GM18907 (cell line): Measurements from ENCODE around the gene KIF20B.

Experiments
- ATAC-seq: cut with Tn5 transposase; IDR thresholded peaks from one replicate; pipeline ENCODE4 v1.9.1; 2021; ENCODE audit warnings: mild to moderate bottlenecking, moderate library complexity; ENCODE audit not compliant: unreplicated experiment

The KIF20B gene

DNA sequence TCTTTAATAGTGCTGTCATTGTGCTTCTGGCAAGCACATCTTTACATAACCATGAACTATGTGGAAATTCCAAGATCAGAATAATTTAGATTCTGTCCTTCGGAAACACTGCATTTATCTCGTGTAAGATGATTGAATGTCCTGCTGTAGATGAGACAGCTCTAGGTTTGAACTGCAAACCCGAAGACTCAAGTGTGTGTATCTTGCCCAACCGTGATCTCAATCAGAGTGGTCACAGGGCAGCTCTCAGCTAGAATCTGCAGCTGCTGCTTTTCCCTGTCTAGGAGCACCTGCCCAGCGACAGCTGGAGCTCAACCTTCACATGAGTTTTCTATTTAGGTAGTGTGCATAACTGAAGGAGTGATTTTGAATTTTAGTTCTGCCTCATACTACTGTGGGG is 17.5 kb upstream of the KIF20B start:
- no peak for ATAC-seq

DNA sequence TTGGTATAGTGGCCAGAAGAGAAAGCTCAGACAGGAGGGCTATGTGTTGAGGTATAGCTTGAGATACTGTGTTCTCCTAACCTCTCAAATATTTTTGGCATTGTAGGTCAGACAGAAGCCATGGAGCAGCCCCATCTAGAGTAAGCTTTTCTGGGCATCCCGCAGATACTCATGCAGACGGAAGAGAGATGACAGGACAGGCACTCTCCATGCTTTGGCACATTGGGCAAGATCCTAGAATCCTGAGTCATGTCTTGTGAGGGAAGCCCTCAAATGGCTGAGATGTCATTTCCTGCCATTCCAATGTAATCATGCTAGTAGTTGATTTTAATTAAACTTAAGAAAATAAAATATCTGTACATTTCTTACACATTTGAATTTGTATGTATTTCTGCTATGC is 16.8 kb upstream of the KIF20B start:
- ATAC-seq = no peak

DNA sequence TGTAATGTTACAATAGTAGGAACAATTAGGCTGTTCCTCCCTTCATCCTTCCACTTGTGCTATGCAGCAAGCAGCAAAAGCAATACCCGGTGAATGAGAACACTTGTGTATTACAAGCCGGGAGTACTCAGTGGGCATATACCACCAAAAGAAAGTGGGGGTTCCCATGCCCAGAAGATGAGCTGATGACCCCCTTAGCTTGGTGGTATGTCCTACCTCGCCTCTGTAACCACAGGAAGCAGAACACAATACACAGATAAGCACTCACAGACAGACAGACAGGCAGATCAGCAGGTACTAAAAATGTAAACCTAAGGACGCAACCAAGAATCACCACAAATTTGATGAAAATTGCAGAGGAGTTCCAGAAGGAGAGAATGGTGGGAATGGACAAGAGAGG is 15.5 kb upstream of the KIF20B start:
- ATAC-seq = no peak

DNA sequence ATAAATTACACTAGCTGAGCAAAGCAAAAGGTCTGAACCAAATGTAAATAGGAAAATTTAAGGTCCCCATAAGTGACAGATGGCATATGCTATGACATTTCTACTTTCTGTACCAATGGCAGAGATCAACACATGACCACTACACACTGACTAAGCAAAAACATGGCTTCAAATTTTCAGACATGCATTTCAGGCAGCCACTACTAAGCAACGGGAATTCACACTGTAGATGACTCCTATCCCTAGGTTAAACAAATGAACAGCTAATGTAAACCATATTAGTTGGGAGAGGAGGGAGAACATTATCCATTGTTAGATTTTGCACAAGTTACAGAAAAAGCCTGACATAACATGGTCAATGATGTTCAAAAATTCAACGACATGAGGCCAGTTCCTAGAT is 11.4 kb upstream of the KIF20B start:
- ATAC-seq = no peak

DNA sequence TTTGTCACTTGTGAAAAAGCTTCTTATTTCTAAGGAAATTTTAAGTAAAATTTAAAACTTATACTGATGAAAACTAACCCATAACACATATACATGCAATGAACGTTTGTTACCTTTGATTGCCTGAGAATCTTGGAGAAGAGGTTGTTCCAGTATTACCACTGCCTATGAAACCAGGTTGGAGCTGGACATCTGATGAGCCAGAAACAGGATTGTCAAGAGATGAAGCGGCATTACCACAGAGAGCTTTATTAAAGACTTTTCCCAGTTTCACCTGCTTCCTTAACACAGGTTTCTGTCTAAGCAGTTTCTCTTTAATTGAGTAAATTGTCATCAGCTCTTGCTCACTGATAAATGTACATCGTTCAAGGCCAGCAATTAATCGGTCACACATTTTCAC is 9.0 kb upstream of the KIF20B start:
- ATAC-seq = no peak

DNA sequence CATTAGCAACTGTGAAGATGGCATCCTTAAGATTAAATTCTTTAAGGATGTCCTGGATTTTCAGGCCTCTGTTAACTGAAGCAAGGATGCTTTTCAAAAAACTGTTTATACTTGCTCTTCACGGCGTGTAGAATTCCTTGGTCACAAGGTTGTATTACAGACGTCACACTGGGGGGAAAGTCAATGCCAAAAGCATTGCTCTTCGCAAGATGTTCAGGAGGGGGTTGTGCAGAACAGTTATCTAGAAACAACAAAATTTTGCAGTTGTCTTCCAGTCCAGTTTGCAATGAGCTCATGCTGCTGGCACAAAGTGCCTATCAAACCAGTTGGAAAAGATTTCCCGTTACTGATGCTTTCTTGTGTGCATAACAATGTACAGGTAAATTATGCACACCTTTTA is 8.2 kb upstream of the KIF20B start:
- ATAC-seq = no peak

DNA sequence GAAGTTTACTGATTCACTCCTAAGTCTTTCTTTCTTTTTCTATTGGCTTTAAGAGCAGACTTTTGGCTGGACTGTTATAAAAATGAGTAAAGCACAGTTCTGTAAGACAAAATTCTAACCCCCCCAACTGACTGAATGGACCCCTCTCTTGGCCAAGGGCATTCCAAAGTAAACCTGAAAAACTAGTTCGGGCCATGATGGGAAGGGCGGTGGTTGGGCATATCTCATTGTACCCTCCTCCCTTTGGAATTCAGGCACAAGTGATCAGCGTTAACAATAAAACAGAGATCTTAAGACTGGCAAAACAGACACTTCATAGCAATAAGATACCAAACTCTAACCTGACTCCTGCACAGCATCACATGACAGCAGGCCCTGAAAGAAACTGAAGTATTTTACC is 6.1 kb upstream of the KIF20B start:
- ATAC-seq = no peak

DNA sequence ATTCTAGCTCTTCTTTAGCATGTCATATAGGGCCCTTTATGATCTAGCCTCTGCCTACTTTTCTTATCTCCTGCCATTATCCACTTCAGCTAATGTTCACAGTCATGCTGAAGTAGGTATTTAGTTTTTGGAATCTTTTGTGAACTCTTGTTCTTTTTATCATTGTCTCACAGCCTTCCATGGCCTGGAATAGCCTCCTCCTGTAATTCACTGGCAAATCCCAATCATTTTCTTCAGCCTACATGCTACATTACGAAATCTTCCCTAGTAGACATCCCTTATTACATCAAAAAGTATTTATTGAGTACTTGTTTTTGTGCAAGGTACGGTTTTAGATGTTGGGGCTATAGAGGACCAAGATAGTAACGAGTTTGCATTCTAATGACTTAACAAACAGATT is 3.4 kb upstream of the KIF20B start:
- ATAC-seq = no peak

DNA sequence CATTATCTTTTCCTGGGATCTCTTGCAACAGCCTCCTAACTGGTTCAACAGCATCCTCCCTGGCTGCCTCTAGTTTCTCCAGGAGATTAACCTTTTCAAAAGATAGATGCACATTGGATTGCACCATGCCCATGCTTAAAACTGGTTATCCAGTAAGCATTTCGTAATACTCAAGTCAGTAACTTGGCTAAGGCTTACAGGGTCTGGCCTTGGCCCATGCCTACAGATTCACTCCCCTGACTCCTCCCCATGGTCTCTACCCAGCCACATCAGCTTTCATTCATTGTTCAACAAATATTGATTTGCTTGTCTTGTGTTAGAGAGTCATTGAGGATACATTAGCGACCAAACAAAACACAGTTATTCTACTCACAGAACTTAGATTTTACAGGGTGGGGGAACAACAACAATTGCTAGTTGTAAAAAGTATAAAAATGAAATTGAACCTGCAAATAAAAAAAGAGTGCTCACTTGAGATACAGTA is 1.8 kb upstream of the KIF20B start:
- no peak for ATAC-seq

DNA sequence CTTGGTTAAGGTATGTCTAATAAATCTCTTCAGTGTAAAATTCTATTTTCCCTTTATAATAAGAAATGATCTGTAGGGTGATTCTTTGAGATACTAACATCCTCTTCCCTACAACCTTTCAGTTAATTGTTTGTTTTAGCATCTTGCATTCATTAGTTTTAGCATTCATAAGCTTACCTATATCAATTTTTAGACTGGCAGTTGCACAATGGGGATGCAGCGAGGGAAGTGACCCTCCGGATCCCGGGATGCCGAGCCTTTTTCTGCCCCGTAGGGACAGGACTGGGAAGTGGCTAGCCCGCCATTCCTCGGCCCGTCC is 508 bp upstream of the KIF20B start:
- ATAC-seq = no peak

DNA sequence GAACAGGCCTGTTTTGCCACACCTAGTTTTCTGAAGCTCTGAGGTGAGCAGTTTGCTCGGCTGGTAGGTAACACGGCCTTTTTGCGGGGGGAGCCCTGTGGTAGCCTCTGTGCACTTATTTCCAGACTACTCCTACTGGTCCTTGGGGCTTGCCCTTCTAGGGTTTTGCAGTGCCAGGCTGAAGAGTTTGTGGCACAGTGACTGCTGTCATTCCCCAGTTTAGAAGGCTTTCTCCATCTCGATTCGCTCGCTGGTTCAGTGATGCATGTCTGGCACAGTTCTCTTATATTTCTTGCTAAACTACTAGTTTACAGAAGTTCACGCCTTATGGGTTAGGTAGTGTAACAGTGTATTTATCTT is 711 bp downstream of the KIF20B start:
- ATAC-seq = no peak

DNA sequence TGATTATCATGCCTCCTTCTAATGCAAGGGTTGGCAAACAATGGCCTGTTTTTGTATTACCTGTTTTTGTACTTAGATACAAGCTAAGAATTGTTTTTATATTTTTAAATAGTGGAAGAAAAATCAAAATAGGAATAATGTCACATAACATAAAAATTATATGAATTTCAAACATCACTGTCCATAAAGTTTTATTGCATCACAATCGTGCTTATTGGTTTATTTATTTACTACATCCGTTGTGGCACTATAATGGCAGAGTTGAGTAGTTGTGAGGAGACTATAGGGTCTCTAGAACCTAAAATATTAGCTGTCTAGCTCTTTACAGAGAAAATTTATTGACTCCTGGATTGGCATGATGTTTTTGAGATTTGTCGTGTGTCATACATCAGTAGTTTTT is 4.1 kb downstream of the KIF20B start:
- no peak for ATAC-seq

DNA sequence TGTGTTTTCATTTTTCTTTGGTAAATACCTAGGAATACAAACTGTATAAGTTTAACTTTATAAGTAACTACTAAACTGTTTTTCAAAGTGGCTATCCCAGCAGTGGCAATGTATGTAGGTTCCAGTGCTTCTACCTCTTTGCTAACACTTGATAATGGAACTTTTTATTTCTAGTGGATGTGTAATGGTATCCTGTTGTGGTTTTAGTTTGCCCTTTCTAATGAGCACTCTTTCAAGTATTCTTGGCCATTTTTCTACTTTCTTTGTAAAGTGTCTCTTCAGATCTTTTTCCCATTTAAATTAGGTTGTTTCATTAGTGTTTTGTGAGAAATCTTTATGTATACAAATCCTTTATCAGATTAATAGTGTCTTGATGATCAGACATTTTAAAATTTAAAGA is 4.6 kb downstream of the KIF20B start:
- ATAC-seq = no peak

DNA sequence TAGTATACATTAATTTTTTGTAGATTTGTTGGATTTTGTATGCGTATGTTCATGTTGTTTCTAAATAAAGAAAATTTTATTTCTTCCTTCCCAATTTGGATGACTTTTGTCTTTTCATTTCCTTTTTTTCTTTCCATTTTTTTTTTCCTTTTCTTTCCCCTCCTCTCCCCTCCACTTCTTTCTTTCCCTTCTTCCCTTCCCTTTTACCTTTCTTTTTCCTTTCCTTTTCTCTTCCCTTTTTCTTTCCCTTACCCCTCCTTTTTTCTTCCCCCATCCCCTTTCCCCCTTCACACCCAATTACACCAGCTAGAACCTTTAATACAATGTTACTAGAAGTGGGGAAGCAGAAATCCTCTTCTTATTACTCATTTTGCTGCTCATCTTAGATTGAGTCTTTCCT is 6.0 kb downstream of the KIF20B start:
- ATAC-seq = no peak

DNA sequence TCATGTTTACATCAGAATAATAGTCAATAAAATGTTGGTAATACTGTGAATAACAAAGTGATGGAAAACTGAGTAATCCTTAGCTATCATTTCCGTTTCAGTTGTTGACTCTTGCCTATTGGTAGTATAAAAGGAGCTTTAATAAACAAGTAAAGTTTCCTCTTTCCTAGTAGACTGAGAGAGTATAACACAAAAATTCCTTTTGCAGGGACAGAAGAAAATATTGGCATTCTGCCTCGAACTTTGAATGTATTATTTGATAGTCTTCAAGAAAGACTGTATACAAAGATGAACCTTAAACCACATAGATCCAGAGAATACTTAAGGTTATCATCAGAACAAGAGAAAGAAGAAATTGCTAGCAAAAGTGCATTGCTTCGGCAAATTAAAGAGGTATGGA is 9.4 kb downstream of the KIF20B start:
- ATAC-seq = no peak

DNA sequence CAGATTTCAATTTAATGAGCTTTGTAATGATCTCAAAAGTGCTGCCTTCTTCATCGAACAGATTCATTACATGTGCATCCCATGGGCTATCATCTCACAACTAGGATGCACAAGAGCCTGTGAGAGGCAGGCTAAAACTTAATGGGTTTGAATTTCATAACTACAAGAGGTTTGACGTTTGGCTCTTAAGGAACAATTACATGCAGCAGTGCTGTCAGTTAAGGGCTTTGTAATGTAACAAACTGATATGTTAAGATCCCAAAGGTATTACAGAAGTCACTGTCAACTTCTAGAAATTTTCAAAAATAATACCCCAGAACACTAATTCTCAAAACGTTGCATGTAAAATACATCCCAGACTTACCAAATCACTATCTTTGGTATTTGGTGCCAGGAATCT is 33.2 kb downstream of the KIF20B start:
- no peak for ATAC-seq

DNA sequence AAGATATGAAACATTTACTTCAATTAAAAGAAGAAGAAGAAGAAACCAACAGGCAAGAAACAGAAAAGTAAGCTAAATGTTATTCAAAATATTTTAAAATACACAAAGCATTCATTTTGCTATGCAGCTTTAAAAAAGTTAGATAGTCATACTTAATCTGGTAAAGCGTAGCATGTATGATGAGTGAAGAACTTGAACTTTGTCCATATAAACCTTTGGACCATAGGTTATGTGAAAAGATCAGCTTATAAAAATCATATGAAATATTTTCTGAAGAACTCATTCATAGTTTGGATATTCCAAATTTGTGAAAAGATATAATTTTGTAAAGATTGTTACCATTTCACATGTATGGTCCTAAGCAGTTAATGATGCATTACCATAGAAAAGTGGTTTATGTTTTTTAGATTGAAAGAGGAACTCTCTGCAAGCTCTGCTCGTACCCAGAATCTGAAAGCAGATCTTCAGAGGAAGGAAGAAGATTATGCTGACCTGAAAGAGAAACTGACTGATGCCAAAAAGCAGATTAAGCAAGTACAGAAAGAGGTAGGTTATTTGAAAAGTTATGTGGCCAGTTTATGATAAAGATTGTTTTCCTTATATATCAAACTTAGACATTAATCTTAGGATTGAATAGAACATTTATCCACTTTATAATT is 37.3 kb downstream of the KIF20B start:
- ATAC-seq = peak; percentile 86

DNA sequence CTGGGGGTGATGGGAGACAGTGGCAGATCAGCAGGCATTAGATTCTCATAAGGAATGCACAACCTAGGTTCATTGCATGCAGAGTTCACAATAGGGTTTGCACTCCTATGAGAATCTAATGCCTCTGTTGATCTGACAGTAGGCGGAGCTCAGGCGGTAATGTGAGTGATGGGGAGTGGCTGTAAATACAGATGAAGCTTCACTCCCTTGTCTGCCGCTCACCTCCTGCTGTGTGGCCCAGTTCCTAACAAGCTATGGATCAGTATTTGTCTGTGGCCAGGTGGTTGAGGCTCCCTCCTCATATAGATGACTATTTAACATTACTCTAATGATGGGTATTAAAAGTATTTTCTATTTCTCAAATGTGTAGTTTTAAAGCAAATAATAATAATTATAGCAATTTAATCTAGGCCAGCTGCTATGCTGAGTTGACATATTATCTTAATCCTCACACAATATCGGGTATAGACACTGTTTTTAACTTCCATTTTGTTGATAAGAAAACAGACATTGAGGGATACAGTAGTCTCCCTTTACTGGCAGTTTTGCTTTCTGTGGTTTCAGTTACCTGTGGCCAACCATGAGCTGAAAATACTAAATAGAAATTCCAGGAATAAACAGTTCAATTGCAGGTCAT is 39.9 kb downstream of the KIF20B start:
- no peak for ATAC-seq

DNA sequence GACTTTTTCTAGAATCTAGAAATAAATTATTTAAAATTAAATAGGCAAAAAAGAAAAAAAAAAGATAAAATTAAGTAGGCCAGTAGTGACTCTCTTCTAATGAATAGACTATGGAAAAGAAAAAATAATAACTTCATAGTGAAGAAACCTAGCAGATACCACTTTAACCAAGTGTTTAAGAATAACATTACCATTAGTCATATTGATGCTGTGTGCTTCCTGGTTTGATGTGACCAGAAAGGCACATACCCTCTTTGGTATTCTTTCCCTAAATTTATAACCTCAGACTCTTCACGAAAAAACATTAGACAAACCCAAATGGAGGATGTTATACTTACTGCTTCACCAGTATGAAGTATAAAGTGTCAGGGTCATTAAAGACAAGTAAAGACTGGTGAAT is 42.6 kb downstream of the KIF20B start:
- ATAC-seq = no peak

DNA sequence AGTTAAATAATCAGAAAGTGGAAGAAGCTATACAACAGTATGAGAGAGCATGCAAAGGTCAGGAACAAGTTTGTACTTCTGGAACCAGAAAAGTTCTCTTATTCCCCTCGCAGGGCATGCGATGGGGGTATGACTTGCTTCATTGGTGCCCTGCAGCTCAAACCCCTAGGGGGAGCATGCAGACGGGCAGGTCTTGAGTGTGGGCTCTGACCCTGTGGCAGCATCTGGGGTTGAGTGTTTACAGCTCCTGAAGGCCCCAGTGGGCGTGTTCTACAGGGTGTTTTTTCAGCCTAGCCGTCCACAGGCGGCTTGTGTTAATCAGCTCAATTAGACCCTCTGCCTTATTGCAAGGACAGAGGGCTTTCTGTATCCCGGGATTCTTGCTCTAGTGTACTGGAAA is 44.5 kb downstream of the KIF20B start:
- no peak for ATAC-seq

DNA sequence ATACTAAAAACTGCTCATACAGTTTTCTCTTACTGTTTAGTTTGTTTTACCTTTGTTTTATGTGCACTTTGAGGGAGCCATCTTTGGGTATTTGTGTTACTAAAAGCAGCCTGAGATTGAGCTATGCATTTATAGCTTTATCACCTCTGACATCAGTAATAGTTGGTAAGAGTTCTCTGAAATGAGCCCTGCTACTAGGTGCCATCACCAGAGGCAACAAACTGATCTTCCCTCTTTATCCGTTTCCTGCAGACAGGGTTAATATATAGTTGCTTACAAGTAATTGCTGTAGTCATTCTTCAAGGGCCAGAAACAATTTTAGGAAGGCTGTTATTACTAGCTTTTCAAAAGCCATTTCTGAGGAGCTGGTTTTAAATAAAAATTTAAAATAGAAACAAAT is 49.1 kb downstream of the KIF20B start:
- no peak for ATAC-seq

DNA sequence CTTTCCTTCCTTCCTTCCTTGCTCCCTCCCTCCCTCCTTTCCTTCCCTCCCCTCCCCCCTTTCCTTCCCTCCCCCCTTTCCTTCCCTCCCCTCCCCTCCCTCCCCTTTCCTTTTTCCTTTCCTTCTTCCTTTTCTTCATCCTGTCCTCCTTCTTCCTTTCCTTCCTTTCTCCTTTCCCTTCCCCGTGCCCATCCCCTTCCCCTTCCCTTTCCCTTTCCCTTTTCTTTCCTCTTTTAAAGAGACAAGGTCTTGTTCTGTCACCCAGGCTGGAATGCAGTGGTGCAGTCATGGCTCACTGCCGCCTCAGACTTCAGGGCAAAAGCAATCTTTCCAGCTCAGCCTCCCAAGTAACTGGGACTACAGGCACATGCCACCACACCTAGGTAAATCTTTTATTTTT is 54.0 kb downstream of the KIF20B start:
- no peak for ATAC-seq

DNA sequence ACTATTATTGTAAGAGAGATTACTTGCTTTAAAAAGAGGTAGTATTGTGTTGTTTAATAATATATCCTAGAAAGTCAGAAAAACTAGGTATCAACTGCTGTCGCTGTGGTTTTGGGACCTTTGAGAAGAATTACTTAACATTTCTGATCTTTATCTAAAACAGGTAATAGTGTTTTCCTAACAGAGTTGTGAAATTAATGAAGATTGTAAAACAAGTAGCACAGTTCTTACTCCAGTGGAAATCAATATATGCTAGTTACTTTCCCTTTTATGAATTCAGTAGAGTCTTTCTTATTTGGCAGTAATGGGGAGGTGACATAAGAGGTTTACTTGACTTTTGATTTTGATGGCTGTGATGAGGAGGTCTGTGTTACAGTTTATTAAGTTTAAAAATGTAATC is 58.1 kb downstream of the KIF20B start:
- no peak for ATAC-seq
